ENCODE results near the gene ITPR3.

ITPR3 gene

DNA sequence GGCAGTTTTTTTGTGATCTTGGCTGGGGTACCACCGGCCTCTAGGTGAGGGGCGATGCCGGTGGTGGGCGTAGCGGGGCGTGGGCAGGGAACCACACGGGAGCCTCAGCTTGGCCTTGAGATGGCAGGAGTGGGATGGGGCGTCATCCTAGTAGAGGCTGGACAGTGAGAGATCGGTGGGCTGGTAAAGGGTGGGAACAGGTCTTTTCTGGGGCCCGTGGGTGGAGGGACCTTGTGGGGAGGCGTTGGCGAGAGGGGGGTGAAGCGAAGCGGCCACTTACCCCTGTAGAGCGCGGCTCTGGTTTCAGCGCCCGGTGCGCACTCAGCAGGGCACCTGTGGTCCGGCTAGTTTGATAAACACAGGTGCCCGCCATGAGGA is 12.0 kb downstream of the ITPR3 start:
- Histone ChIP-seq H3K27ac (ENCODE audit: low read depth in 2 of 2, low read length in 2 of 2) (peak overlapping the region; percentile 74 to 76), H3K4me1 (ENCODE audit: control insufficient read depth in 2 of 2, insufficient read depth in 2 of 2, low read length in 2 of 2) (peaks cover 30 to 38% of the 10 kb centered on the region in 2 donors), H3K36me3 (ENCODE audit: control insufficient read depth in 2 of 2, insufficient read depth in 2 of 2, low read length in 2 of 2) (peaks cover 0 to 8% of the 10 kb centered on the region in 2 donors), H3K9ac (ENCODE audit: low read depth in 1 of 2, low read length in 2 of 2) (peak overlapping the region; percentile 24 to 55), H3K4me3 (ENCODE audit: low read length in 2 of 2) (peak overlapping the region; percentile 38 to 50), H3K27me3 (ENCODE audit: control insufficient read depth in 2 of 2, insufficient read depth in 2 of 2, low read length in 2 of 2) (no peaks in the 10 kb centered on the region), H3K9me3 (ENCODE audit: control insufficient read depth in 2 of 2, low read length in 2 of 2) (no peaks in the 10 kb centered on the region)

DNA sequence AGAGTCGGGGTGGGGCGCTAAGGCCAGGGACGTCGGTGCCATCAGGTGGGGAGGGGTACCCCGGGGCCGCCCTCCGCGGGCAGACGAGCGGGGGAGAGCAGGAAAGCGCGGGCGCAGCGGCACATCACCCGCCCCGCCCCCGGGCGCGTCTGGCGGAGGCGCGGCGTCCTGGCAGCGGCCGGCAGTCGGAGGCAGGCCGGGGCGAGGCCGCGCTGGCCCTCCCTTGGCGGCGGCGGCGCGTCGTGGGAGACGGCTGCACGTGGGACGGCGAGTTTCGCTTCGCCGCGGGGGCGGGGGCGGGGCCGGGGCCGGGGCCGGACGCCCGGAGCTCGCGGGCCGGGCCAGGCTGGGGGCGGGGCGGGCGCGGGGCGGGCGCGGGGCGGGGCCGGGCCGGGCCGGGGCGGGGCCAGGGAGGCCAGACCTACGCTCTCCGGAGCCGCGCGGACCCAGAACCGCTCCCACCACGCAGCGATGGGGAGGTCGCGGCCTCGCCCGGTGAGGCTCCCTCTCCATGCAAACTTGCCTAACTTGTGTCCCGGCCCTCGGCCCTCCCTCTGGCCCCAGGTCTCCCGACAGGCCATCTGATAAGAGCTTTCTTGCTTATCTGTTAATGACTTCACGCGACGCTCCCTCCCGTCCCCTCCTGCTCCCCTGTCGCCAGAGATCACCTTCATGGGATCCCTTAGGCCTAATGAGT is 12.5 kb downstream of the ITPR3 start:
- peaks cover 0 to 8% of the 10 kb centered on the region in 2 donors for H3K36me3 ChIP-seq (ENCODE audit: control insufficient read depth in 2 of 2, insufficient read depth in 2 of 2, low read length in 2 of 2)
- H3K4me3 ChIP-seq (ENCODE audit: low read length in 2 of 2), result peak overlapping the region; percentile 53 to 72
- H3K9me3 ChIP-seq (ENCODE audit: control insufficient read depth in 2 of 2, low read length in 2 of 2), result no peaks in the 10 kb centered on the region
- H3K9ac ChIP-seq (ENCODE audit: low read depth in 1 of 2, low read length in 2 of 2), result peak overlapping the region; percentile 32 to 55
- H3K27me3 ChIP-seq (ENCODE audit: control insufficient read depth in 2 of 2, insufficient read depth in 2 of 2, low read length in 2 of 2), result no peaks in the 10 kb centered on the region
- peaks cover 29 to 35% of the 10 kb centered on the region in 2 donors for H3K4me1 ChIP-seq (ENCODE audit: control insufficient read depth in 2 of 2, insufficient read depth in 2 of 2, low read length in 2 of 2)
- peak overlapping the region; percentile 74 to 76 for H3K27ac ChIP-seq (ENCODE audit: low read depth in 2 of 2, low read length in 2 of 2)

DNA sequence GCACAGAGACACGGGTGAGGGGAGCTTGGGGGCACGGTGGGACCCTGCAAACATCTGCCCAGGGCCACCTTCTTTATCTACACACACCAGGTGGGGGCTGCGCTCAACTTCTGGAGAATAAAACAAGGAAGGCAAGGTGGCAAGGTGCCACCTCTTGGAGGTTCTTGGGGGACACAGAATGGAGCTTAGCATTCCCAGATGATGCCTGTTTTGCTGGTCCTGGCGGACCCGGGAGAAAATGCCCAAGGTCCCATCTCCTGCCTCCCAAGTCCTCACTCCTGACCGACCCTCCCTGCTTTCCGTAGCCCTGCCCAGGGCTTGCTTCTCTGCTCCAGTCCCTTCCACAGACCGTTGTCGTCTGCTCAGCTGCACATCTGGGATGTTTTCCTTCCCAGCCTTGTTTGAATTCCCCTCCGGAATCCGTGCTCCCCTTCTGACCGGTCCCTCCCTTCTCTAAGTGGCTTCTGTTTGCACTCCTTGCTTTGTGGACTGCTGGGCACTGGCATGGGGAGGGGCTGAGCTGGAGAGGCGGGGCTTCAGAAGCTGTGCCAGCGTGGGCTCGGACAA is 13.1 kb downstream of the ITPR3 start:
- Histone ChIP-seq H3K4me1 (ENCODE audit: control insufficient read depth in 2 of 2, insufficient read depth in 2 of 2, low read length in 2 of 2) (peaks cover 28 to 34% of the 10 kb centered on the region in 2 donors), H3K9ac (ENCODE audit: low read depth in 1 of 2, low read length in 2 of 2) (peak overlapping the region; percentile 32 to 37), H3K27me3 (ENCODE audit: control insufficient read depth in 2 of 2, insufficient read depth in 2 of 2, low read length in 2 of 2) (no peaks in the 10 kb centered on the region), H3K9me3 (ENCODE audit: control insufficient read depth in 2 of 2, low read length in 2 of 2) (no peaks in the 10 kb centered on the region), H3K27ac (ENCODE audit: low read depth in 2 of 2, low read length in 2 of 2) (peak overlapping the region; percentile 38 to 45), H3K36me3 (ENCODE audit: control insufficient read depth in 2 of 2, insufficient read depth in 2 of 2, low read length in 2 of 2) (peaks cover 0 to 8% of the 10 kb centered on the region in 2 donors), H3K4me3 (ENCODE audit: low read length in 2 of 2) (peak overlapping the region; percentile 53 to 72)

DNA sequence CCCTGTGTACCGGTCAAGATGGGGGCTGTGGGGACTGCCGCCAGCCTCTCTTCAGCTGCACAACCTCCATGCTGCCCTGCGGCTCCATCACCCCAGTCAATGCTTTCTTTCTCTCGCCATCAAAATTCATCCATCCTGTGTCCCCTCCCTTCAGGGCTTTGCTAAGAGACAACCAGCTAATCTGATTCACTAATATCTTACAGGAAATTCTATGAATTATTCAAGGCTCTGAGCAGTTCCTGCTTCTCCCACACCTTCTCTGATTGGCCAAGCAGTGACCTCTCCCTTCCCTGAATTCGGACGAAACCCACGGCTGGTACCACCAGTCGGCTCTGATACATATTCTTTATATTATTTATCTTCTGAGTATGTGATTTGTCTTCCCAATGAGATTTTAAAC is 13.8 kb downstream of the ITPR3 start:
- H3K4me3 ChIP-seq (ENCODE audit: low read length in 2 of 2), result no peak overlapping the region
- peaks cover 0 to 8% of the 10 kb centered on the region in 2 donors for H3K36me3 ChIP-seq (ENCODE audit: control insufficient read depth in 2 of 2, insufficient read depth in 2 of 2, low read length in 2 of 2)
- no peaks in the 10 kb centered on the region for H3K27me3 ChIP-seq (ENCODE audit: control insufficient read depth in 2 of 2, insufficient read depth in 2 of 2, low read length in 2 of 2)
- H3K27ac ChIP-seq (ENCODE audit: low read depth in 2 of 2, low read length in 2 of 2), result no peak overlapping the region
- H3K4me1 ChIP-seq (ENCODE audit: control insufficient read depth in 2 of 2, insufficient read depth in 2 of 2, low read length in 2 of 2), result peaks cover 27 to 34% of the 10 kb centered on the region in 2 donors
- H3K9ac ChIP-seq (ENCODE audit: low read depth in 1 of 2, low read length in 2 of 2), result no peak overlapping the region
- no peaks in the 10 kb centered on the region for H3K9me3 ChIP-seq (ENCODE audit: control insufficient read depth in 2 of 2, low read length in 2 of 2)

DNA sequence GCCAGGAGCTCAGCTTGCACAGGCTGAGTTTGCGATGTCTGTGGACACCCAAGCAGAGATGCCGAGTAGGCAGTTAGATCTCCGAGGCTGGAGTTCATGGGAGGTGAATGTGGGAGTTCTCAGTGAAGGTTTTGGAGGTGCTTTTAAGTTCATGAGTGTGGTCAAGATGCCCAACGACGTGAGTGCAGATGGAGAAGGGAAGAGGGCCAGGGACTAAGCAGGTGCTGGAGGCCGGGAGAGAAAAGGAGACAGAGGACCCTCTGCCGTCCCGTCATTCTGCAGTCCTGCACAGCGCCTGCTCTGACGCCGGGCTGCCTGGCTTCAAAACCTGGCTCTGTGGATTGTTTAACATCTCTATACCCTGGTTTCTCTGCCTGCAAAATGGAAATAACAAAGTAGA is 15.5 kb downstream of the ITPR3 start:
- H3K27me3 ChIP-seq (ENCODE audit: control insufficient read depth in 2 of 2, insufficient read depth in 2 of 2, low read length in 2 of 2), result no peaks in the 10 kb centered on the region
- H3K9me3 ChIP-seq (ENCODE audit: control insufficient read depth in 2 of 2, low read length in 2 of 2), result no peaks in the 10 kb centered on the region
- H3K9ac ChIP-seq (ENCODE audit: low read depth in 1 of 2, low read length in 2 of 2), result no peak overlapping the region
- H3K36me3 ChIP-seq (ENCODE audit: control insufficient read depth in 2 of 2, insufficient read depth in 2 of 2, low read length in 2 of 2), result peaks cover 2 to 5% of the 10 kb centered on the region in 2 donors
- H3K27ac ChIP-seq (ENCODE audit: low read depth in 2 of 2, low read length in 2 of 2), result no peak overlapping the region
- H3K4me3 ChIP-seq (ENCODE audit: low read length in 2 of 2), result no peak overlapping the region
- H3K4me1 ChIP-seq (ENCODE audit: control insufficient read depth in 2 of 2, insufficient read depth in 2 of 2, low read length in 2 of 2), result peaks cover 26 to 31% of the 10 kb centered on the region in 2 donors

DNA sequence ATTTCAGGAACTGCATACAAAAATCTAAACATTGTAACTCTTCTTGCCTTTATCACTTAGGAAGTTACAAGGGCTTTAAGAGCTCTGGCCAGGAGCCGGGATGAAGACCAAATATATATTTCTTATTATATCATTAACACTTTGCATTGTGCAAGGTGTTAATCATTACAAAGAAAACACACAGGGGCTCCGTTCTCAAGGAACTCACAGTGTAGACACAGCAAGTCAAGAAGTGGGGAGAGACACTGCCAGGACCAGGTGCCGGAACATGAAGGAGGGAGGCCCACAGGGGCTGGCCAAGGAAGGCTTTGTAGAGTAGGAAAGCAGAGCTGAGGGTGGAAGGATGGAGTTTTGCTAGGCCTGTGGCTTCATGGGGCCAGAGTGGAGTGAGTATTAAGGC is 17.4 kb downstream of the ITPR3 start:
- Histone ChIP-seq H3K36me3 (ENCODE audit: control insufficient read depth in 2 of 2, insufficient read depth in 2 of 2, low read length in 2 of 2) (peaks cover 7 to 11% of the 10 kb centered on the region in 2 donors), H3K27me3 (ENCODE audit: control insufficient read depth in 2 of 2, insufficient read depth in 2 of 2, low read length in 2 of 2) (no peaks in the 10 kb centered on the region), H3K9me3 (ENCODE audit: control insufficient read depth in 2 of 2, low read length in 2 of 2) (no peaks in the 10 kb centered on the region), H3K27ac (ENCODE audit: low read depth in 2 of 2, low read length in 2 of 2) (peak overlapping the region in 1 of 2 donors; percentile 51), H3K4me1 (ENCODE audit: control insufficient read depth in 2 of 2, insufficient read depth in 2 of 2, low read length in 2 of 2) (peaks cover 16 to 18% of the 10 kb centered on the region in 2 donors), H3K4me3 (ENCODE audit: low read length in 2 of 2) (no peak overlapping the region), H3K9ac (ENCODE audit: low read depth in 1 of 2, low read length in 2 of 2) (no peak overlapping the region)

DNA sequence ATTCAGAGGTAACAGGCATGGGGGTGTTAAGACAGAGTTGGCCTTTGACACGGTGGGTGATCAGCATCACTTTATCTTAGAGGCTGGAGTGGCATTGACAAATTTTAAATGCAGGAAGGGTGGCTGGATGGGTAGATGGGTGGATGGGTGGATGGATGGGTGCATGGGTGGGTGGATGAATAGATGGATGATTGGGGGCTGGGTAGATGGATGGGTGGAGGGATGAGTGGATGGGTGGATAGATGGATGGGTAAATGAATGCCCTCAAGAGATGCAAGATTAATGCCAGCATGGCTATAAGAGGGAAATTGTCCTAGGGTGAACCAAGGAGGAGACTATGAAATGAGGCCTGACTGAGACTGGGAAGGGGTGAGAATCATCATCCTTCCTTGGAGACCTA is 18.4 kb downstream of the ITPR3 start:
- no peaks in the 10 kb centered on the region for H3K27me3 ChIP-seq (ENCODE audit: control insufficient read depth in 2 of 2, insufficient read depth in 2 of 2, low read length in 2 of 2)
- peaks cover 7 to 11% of the 10 kb centered on the region in 2 donors for H3K36me3 ChIP-seq (ENCODE audit: control insufficient read depth in 2 of 2, insufficient read depth in 2 of 2, low read length in 2 of 2)
- H3K27ac ChIP-seq (ENCODE audit: low read depth in 2 of 2, low read length in 2 of 2), result no peak overlapping the region
- peaks cover 8 to 9% of the 10 kb centered on the region in 2 donors for H3K4me1 ChIP-seq (ENCODE audit: control insufficient read depth in 2 of 2, insufficient read depth in 2 of 2, low read length in 2 of 2)
- no peaks in the 10 kb centered on the region for H3K9me3 ChIP-seq (ENCODE audit: control insufficient read depth in 2 of 2, low read length in 2 of 2)
- H3K4me3 ChIP-seq (ENCODE audit: low read length in 2 of 2), result no peak overlapping the region
- H3K9ac ChIP-seq (ENCODE audit: low read depth in 1 of 2, low read length in 2 of 2), result no peak overlapping the region

DNA sequence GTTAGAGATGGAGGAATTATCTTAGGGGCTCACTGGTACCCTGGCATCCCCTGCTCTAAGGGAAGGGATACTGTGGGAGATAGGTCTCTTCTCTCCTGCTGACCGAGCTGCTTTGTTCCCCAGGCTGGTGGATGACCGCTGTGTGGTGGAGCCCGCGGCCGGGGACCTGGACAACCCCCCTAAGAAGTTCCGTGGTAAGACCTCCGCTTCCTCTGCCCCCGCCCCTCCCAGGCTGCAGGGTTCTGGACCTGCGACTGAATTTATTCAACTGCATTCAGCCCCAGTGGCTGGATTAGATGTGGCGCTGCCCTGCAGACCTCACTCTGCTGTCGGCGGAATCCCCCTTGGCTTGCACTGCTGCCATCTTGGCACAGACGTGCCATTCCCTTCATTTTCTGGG is 19.2 kb downstream of the ITPR3 start:
- Histone ChIP-seq H3K27ac (ENCODE audit: low read depth in 2 of 2, low read length in 2 of 2) (no peak overlapping the region), H3K9me3 (ENCODE audit: control insufficient read depth in 2 of 2, low read length in 2 of 2) (no peaks in the 10 kb centered on the region), H3K27me3 (ENCODE audit: control insufficient read depth in 2 of 2, insufficient read depth in 2 of 2, low read length in 2 of 2) (no peaks in the 10 kb centered on the region), H3K4me3 (ENCODE audit: low read length in 2 of 2) (no peak overlapping the region), H3K4me1 (ENCODE audit: control insufficient read depth in 2 of 2, insufficient read depth in 2 of 2, low read length in 2 of 2) (peaks cover 7% of the 10 kb centered on the region in 2 donors), H3K36me3 (ENCODE audit: control insufficient read depth in 2 of 2, insufficient read depth in 2 of 2, low read length in 2 of 2) (peaks cover 7 to 11% of the 10 kb centered on the region in 2 donors), H3K9ac (ENCODE audit: low read depth in 1 of 2, low read length in 2 of 2) (no peak overlapping the region)

DNA sequence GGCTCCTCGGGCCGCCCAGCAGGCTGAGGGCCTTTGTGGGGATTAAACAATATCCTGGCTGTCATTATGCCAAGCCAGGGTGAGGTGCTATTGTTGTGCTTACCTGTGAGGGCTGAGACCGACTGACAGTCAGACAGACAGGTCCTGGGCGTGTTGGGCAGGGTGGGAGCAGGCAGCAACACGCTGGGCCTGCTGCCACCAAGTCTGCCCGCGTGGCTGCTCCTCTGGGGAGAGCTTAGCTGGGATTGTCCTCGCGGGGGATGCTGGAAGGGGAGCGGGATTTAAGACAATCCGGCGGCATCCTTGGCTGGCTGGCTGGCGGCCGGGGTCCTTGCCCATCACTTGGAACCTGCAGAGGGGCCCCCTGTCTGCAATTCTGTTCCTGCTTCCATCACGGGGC is 20.0 kb downstream of the ITPR3 start:
- Histone ChIP-seq H3K4me1 (ENCODE audit: control insufficient read depth in 2 of 2, insufficient read depth in 2 of 2, low read length in 2 of 2) (peaks cover 7% of the 10 kb centered on the region in 2 donors), H3K27ac (ENCODE audit: low read depth in 2 of 2, low read length in 2 of 2) (no peak overlapping the region), H3K9ac (ENCODE audit: low read depth in 1 of 2, low read length in 2 of 2) (no peak overlapping the region), H3K27me3 (ENCODE audit: control insufficient read depth in 2 of 2, insufficient read depth in 2 of 2, low read length in 2 of 2) (no peaks in the 10 kb centered on the region), H3K9me3 (ENCODE audit: control insufficient read depth in 2 of 2, low read length in 2 of 2) (no peaks in the 10 kb centered on the region), H3K4me3 (ENCODE audit: low read length in 2 of 2) (no peak overlapping the region), H3K36me3 (ENCODE audit: control insufficient read depth in 2 of 2, insufficient read depth in 2 of 2, low read length in 2 of 2) (peaks cover 7 to 11% of the 10 kb centered on the region in 2 donors)

DNA sequence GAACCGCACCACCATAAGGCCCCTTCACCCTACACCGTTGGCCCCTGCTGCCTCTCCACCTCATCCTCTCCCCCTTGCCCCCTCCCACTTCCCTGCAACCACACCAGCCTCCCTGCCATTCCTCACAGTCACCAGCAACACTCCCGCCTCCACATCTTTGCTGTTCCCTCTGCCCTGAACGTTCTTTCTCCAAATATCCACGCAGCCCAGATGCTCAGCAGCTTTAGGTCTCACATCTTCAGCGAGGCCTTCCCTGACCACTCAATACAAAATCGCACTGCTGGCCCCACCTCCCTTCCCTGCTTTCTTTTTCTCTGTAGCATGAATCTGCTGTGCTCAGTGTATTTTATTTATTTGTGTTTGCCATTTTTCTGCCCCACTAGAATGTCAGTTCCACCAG is 20.5 kb downstream of the ITPR3 start:
- H3K4me1 ChIP-seq (ENCODE audit: control insufficient read depth in 2 of 2, insufficient read depth in 2 of 2, low read length in 2 of 2), result peaks cover 7% of the 10 kb centered on the region in 2 donors
- H3K9ac ChIP-seq (ENCODE audit: low read depth in 1 of 2, low read length in 2 of 2), result no peak overlapping the region
- H3K9me3 ChIP-seq (ENCODE audit: control insufficient read depth in 2 of 2, low read length in 2 of 2), result no peaks in the 10 kb centered on the region
- H3K27ac ChIP-seq (ENCODE audit: low read depth in 2 of 2, low read length in 2 of 2), result no peak overlapping the region
- H3K4me3 ChIP-seq (ENCODE audit: low read length in 2 of 2), result no peak overlapping the region
- peaks cover 7 to 11% of the 10 kb centered on the region in 2 donors for H3K36me3 ChIP-seq (ENCODE audit: control insufficient read depth in 2 of 2, insufficient read depth in 2 of 2, low read length in 2 of 2)
- H3K27me3 ChIP-seq (ENCODE audit: control insufficient read depth in 2 of 2, insufficient read depth in 2 of 2, low read length in 2 of 2), result no peaks in the 10 kb centered on the region

Data from mucosa of rectum (tissue), 2 donors.